Neural progenitor cell (in vitro differentiated cells): Measurements from ENCODE around the gene PSG3. TPM values are rescaled to one million over a fixed set of nuclear protein-coding genes. Genes with fewer than 3 reads are reported as not detected.
"Not testable (repeated sequence)": the region's sequence is repeated elsewhere in the genome, so short reads cannot be mapped to it uniquely, and the experiment has no call there.

Experiments used
- DNase-seq: peaks from one replicate; pipeline ENCODE4 v3.0.0-alpha.2; 2016; ENCODE audit warnings: low spot score
- H2AFZ ChIP-seq: fragments of 200-600 bp; sonication (generic); replicated peaks from 2 replicates; pipeline ENCODE4 v1.6.1; 2016; ENCODE audit warnings: antibody characterized with exemption
- H3F3A ChIP-seq: fragments of 200-600 bp; sonication (generic); 2 replicates; pipeline ENCODE4 v1.6.1; 2016; ENCODE audit warnings: antibody characterized with exemption, low read depth
- H3K27ac ChIP-seq: fragments of 200-600 bp; sonication (generic); 2 replicates; pipeline ENCODE4 v1.5.1; 2016; ENCODE audit warnings: mild to moderate bottlenecking
- H3K27me3 ChIP-seq: fragments of 200-600 bp; sonication (generic); 2 replicates; pipeline ENCODE4 v1.6.1; 2016; ENCODE audit warnings: mild to moderate bottlenecking, moderate library complexity
- H3K36me3 ChIP-seq: fragments of 200-600 bp; sonication (generic); 2 replicates; pipeline ENCODE4 v1.5.1; 2016
- H3K4me1 ChIP-seq: fragments of 200-600 bp; sonication (generic); 2 replicates; pipeline ENCODE4 v1.6.1; 2016; ENCODE audit warnings: mixed run types
- H3K4me2 ChIP-seq: fragments of 200-600 bp; sonication (generic); 2 replicates; pipeline ENCODE4 v1.6.1; 2016
- H3K4me3 ChIP-seq: fragments of 200-600 bp; sonication (generic); 2 replicates; pipeline ENCODE4 v1.5.1; 2016
- H3K79me2 ChIP-seq: fragments of 200-600 bp; sonication (generic); 2 replicates; pipeline ENCODE4 v1.6.1; 2016; ENCODE audit warnings: low read depth
- H3K9ac ChIP-seq: fragments of 200-600 bp; sonication (generic); 2 replicates; pipeline ENCODE4 v1.6.1; 2016
- H3K9me3 ChIP-seq: fragments of 200-600 bp; sonication (generic); 2 replicates; pipeline ENCODE4 v1.5.1; 2016; ENCODE audit warnings: low read depth
- H4K20me1 ChIP-seq: fragments of 200-600 bp; sonication (generic); 2 replicates; pipeline ENCODE4 v1.6.1; 2016; ENCODE audit warnings: low read depth
- H3K27ac Mint-ChIP-seq: 3 replicates; pipeline ENCODE4 v1.8.0; 2021; ENCODE audit warnings: mixed read lengths
- H3K27me3 Mint-ChIP-seq: 2 replicates; pipeline ENCODE4 v1.8.0; 2022; ENCODE audit warnings: low read depth, mild to moderate bottlenecking, inconsistent platforms, moderate library complexity, mixed read lengths; ENCODE audit not compliant: insufficient read depth
- H3K36me3 Mint-ChIP-seq: 3 replicates; pipeline ENCODE4 v1.8.0; 2021; ENCODE audit warnings: mixed read lengths
- H3K4me1 Mint-ChIP-seq: 3 replicates; pipeline ENCODE4 v1.8.0; 2021; ENCODE audit warnings: mixed read lengths
- H3K4me3 Mint-ChIP-seq: 3 replicates; pipeline ENCODE4 v1.8.0; 2021; ENCODE audit warnings: mild to moderate bottlenecking, moderate library complexity, mixed read lengths
- H3K9me3 Mint-ChIP-seq: 3 replicates; pipeline ENCODE4 v1.8.0; 2020; ENCODE audit warnings: mixed read lengths
- EZH2 ChIP-seq: fragments of 200-600 bp; sonication (generic); IDR thresholded peaks from 2 replicates; pipeline ENCODE4 v1.6.1; 2017; ENCODE audit warnings: antibody characterized with exemption, mild to moderate bottlenecking, moderate library complexity
- EZH2phosphoT487 ChIP-seq: fragments of 200-600 bp; sonication (generic); IDR thresholded peaks from 2 replicates; pipeline ENCODE4 v1.6.1; 2017; ENCODE audit warnings: antibody characterized with exemption
- total RNA-seq: library from RNA; depleted of rRNA; stranded (reverse); fragments of >200 nt; gene quantifications from 2 replicates; pipeline ENCODE4 v1.2.3, GENCODE V29; 2015; ENCODE audit warnings: low replicate concordance
- TF ChIP-seq, protein P1 (sequence below): fragments of 200-600 bp; sonication (generic); IDR thresholded peaks from 2 replicates; pipeline ENCODE4 v1.5.1; 2017; ENCODE audit warnings: antibody characterized with exemption, mild to moderate bottlenecking

Gene PSG3
- total RNA-seq, 1 donor from 2014 or later, result not detected

DNA sequence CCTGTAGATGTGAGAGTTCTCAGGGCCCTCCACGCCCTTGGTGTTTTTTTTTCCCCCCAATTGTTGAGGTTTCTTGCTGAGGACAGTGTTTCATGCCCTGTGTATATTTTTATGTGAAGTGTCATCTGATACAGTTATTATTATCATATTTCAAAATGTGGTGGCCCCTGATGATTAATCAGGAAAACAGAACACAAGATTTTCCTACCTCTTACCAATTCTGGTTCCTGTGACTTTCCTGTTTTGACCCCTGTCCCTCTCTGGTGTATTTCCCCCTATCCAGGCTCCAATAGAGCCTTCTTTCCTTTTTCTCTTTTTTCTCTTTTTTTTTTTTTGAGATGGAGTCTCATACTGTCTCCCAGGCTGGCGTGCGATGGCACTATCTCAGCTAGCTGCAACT lies 24.6 kb upstream of the PSG3 start:
- Mint-ChIP-seq H3K4me3 (no peak overlapping the region), H3K9me3 (peaks cover 49% of the 10 kb centered on the region), H3K27me3 (peaks cover 11% of the 10 kb centered on the region), H3K27ac (no peak overlapping the region), H3K4me1 (no peaks in the 10 kb centered on the region), H3K36me3 (peaks cover 2% of the 10 kb centered on the region)
- Histone ChIP-seq H3K4me3 (no peak overlapping the region), H3K4me1 (no peaks in the 10 kb centered on the region), H3K36me3 (no peaks in the 10 kb centered on the region), H4K20me1 (no peaks in the 10 kb centered on the region), H3F3A (no peaks in the 10 kb centered on the region), H3K79me2 (no peaks in the 10 kb centered on the region), H3K27ac (no peak overlapping the region), H3K4me2 (no peak overlapping the region), H3K27me3 (no peaks in the 10 kb centered on the region), H3K9ac (no peak overlapping the region), H2AFZ (no peak overlapping the region), H3K9me3 (no peaks in the 10 kb centered on the region)
- no peak for DNase-seq
- TF ChIP-seq, protein P1, sequence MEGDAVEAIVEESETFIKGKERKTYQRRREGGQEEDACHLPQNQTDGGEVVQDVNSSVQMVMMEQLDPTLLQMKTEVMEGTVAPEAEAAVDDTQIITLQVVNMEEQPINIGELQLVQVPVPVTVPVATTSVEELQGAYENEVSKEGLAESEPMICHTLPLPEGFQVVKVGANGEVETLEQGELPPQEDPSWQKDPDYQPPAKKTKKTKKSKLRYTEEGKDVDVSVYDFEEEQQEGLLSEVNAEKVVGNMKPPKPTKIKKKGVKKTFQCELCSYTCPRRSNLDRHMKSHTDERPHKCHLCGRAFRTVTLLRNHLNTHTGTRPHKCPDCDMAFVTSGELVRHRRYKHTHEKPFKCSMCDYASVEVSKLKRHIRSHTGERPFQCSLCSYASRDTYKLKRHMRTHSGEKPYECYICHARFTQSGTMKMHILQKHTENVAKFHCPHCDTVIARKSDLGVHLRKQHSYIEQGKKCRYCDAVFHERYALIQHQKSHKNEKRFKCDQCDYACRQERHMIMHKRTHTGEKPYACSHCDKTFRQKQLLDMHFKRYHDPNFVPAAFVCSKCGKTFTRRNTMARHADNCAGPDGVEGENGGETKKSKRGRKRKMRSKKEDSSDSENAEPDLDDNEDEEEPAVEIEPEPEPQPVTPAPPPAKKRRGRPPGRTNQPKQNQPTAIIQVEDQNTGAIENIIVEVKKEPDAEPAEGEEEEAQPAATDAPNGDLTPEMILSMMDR, result no peak
- TF ChIP-seq EZH2, result no peak
- no peak for TF ChIP-seq EZH2phosphoT487

DNA sequence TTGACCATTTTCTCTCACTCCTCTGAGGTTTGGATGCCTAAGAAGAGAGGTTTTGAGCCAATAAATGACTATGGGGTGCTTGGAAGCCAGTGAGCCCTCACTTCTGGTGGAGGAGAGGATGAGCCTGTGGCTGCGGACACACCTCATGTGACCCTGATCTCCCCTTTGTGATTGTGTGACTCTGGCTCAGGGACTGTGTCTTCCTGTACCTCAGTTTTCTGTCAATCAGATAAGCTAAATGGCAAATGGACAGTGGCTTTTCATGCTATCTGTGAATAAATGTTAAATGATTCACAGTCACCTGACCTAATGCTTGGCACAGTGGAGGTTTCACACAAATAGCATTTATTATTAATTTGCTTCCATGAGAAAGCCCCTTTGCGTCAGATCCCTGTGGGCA lies 22.5 kb upstream of the PSG3 start:
- H3K9me3 ChIP-seq, result no peaks in the 10 kb centered on the region
- no peaks in the 10 kb centered on the region for H3K79me2 ChIP-seq
- TF ChIP-seq, protein P1, result no peak
- H3K4me3 ChIP-seq, result no peak overlapping the region
- Mint-ChIP-seq H3K27me3 (peaks cover 9% of the 10 kb centered on the region), H3K9me3 (peaks cover 44% of the 10 kb centered on the region), H3K4me1 (no peaks in the 10 kb centered on the region), H3K4me3 (no peak overlapping the region), H3K36me3 (peaks cover 2% of the 10 kb centered on the region), H3K27ac (no peak overlapping the region)
- H4K20me1 ChIP-seq, result no peaks in the 10 kb centered on the region
- no peak overlapping the region for H3K27ac ChIP-seq
- no peak for DNase-seq
- H3K4me2 ChIP-seq, result no peak overlapping the region
- no peaks in the 10 kb centered on the region for H3K36me3 ChIP-seq
- no peaks in the 10 kb centered on the region for H3K4me1 ChIP-seq
- no peak overlapping the region for H3K9ac ChIP-seq
- H3K27me3 ChIP-seq, result no peaks in the 10 kb centered on the region
- no peak overlapping the region for H2AFZ ChIP-seq
- no peaks in the 10 kb centered on the region for H3F3A ChIP-seq

DNA sequence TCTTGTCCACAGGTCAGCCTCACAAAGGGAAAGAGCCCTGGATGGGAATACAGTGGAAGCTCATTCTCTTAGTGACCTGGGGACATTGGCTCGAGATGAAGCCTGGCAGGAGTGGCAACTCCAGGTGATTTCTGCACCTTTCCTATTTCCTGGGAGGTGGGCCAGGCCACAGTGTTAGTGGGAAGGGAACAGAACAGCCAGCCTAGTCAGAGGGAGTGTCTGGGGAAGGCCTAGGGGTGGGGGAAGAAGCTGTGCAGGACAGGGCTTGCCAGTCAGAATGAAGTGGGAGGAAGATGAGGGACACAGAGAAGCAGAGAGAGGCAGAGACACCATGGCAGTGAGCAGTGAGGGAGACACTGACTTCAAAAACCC lies 21.6 kb upstream of the PSG3 start:
- H3F3A ChIP-seq, H3K4me3 Mint-ChIP-seq, H3K27ac ChIP-seq, H3K79me2 ChIP-seq, H3K4me1 ChIP-seq, H3K36me3 Mint-ChIP-seq, H2AFZ ChIP-seq, H3K4me2 ChIP-seq, H3K4me3 ChIP-seq, H3K27ac Mint-ChIP-seq, H3K4me1 Mint-ChIP-seq, H4K20me1 ChIP-seq, DNase-seq, H3K27me3 Mint-ChIP-seq, H3K9me3 ChIP-seq, H3K27me3 ChIP-seq, H3K9ac ChIP-seq, H3K36me3 ChIP-seq: not testable (repeated sequence)
- peaks cover 41% of the 10 kb centered on the region for H3K9me3 Mint-ChIP-seq

GRCh38 chr19:42760954-42761923 lies 21.0 kb upstream of the PSG3 start:
- not testable (repeated sequence) for H3K79me2 ChIP-seq, H3K36me3 Mint-ChIP-seq, H3K4me3 Mint-ChIP-seq, H3K27me3 Mint-ChIP-seq, H4K20me1 ChIP-seq, DNase-seq, H3K27me3 ChIP-seq, H2AFZ ChIP-seq, H3K4me1 Mint-ChIP-seq, H3K9me3 ChIP-seq, H3K4me1 ChIP-seq, H3K36me3 ChIP-seq, H3K27ac ChIP-seq, H3K9ac ChIP-seq, H3K4me3 ChIP-seq, H3K4me2 ChIP-seq, H3K27ac Mint-ChIP-seq, H3F3A ChIP-seq
- H3K9me3 Mint-ChIP-seq, result peaks cover 36% of the 10 kb centered on the region

DNA sequence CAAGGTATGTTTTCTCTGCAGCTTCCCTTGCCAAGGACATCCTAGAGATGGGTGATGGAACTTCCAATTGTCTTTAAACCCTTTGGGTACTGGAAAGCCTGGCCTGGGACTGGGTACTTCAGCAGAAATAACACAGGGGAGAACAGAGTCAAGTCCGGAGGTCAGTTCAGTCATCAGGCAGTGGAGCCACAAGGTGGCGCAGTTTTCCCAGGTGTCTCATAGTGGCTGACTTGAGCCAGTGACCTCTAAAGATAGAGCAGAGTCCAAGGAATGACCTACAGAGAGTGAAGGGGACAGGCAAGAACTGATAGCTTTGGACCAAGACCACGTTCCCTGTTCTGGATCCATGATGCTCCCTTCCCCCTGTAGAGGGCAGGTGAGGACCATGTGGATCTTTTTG lies 18.4 kb upstream of the PSG3 start:
- H3K79me2 ChIP-seq, H3K27me3 Mint-ChIP-seq, H4K20me1 ChIP-seq, H3K36me3 ChIP-seq, H3K9me3 ChIP-seq, H3K27ac Mint-ChIP-seq, H3K4me3 ChIP-seq, DNase-seq, H3K4me3 Mint-ChIP-seq, H3K9ac ChIP-seq, H3K4me2 ChIP-seq, H3K36me3 Mint-ChIP-seq, H3F3A ChIP-seq, H3K4me1 ChIP-seq, H3K27ac ChIP-seq, H2AFZ ChIP-seq, H3K4me1 Mint-ChIP-seq, H3K27me3 ChIP-seq: not testable (repeated sequence)
- peaks cover 17% of the 10 kb centered on the region for H3K9me3 Mint-ChIP-seq

GRCh38 chr19:42752246-42752645 lies 12.0 kb upstream of the PSG3 start:
- H3K79me2 ChIP-seq, H3K4me3 Mint-ChIP-seq, H4K20me1 ChIP-seq, H3K9ac ChIP-seq, DNase-seq, H3K36me3 Mint-ChIP-seq, H3F3A ChIP-seq, H3K27me3 Mint-ChIP-seq, H3K27ac ChIP-seq, H3K4me3 ChIP-seq, H3K4me1 ChIP-seq, H3K9me3 ChIP-seq, H3K27me3 ChIP-seq, H3K27ac Mint-ChIP-seq, H3K4me2 ChIP-seq, H2AFZ ChIP-seq, H3K4me1 Mint-ChIP-seq, H3K36me3 ChIP-seq: not testable (repeated sequence)
- peaks cover 19% of the 10 kb centered on the region for H3K9me3 Mint-ChIP-seq
